SK-N-SH (cell line): ENCODE results near the gene ALKBH1. TPM values are rescaled to one million over a fixed set of nuclear protein-coding genes. Genes with fewer than 3 reads are reported as not detected.

ENCODE experiments used
- CTCF ChIA-PET: fragments of 300-600, 350-600 bp; formaldehyde crosslinking; extraction: SDS; loops from one replicate; lab custom pipeline; 2021; lab: Yijun Ruan, JAX
- POLR2A ChIA-PET: fragments of 350-600 bp; sonication (Branson Sonifier 250); formaldehyde crosslinking; extraction: SDS; loops from one replicate; lab custom pipeline; 2020; ENCODE audit warnings: antibody characterized with exemption, inconsistent platforms; lab: Yijun Ruan, JAX
- DNase-seq: peaks from one replicate; pipeline ENCODE4 v3.0.0; 2012
- H2AFZ ChIP-seq: fragments of 200-600 bp; sonication (generic); 2 replicates; pipeline ENCODE4 v1.8.1; 2016; ENCODE audit warnings: antibody characterized with exemption, mild to moderate bottlenecking, low read depth
- H3F3A ChIP-seq: fragments of 200-600 bp; sonication (generic); replicated peaks from 2 replicates; pipeline ENCODE3; 2016; ENCODE audit warnings: antibody characterized with exemption, mild to moderate bottlenecking; ENCODE audit not compliant: insufficient read depth
- H3K27ac ChIP-seq, 2 experiments: fragments of 200-500 bp in 1 of 2; fragments of 200-600 bp in 1 of 2; sonication (Bioruptor generic) in 1 of 2; sonication (generic), shearing (Covaris generic) in 1 of 2; 2 replicates each; pipeline versions ENCODE4 v1.5.1 to v1.6.1; 2014 to 2016; ENCODE audit warnings: low read depth in 2 of 2, inconsistent platforms in 1 of 2, low read length in 1 of 2, mild to moderate bottlenecking in 1 of 2, mixed read lengths in 1 of 2
- H3K27me3 ChIP-seq: fragments of 200-600 bp; sonication (generic), shearing (Covaris generic); 2 replicates; pipeline ENCODE4 v1.6.1; 2016; ENCODE audit warnings: mixed run types; ENCODE audit not compliant: insufficient read depth
- H3K36me3 ChIP-seq, 2 experiments: fragments of 200-500 bp in 1 of 2; fragments of 200-600 bp in 1 of 2; sonication (Bioruptor generic) in 1 of 2; sonication (generic) in 1 of 2; replicated peaks in 1 of 2; 2 replicates each; pipeline versions ENCODE3 to v1.5.1; 2014 to 2016; ENCODE audit warnings: low read length in 1 of 2, mild to moderate bottlenecking in 1 of 2; ENCODE audit not compliant: insufficient read depth in 2 of 2, control insufficient read depth in 1 of 2
- H3K4me1 ChIP-seq, 2 experiments: fragments of 200-500 bp in 1 of 2; fragments of 200-600 bp in 1 of 2; sonication (Bioruptor generic) in 1 of 2; sonication (generic), shearing (Covaris generic) in 1 of 2; 2 replicates each; pipeline versions ENCODE4 v1.5.1 to v1.6.1; 2014 to 2016; ENCODE audit warnings: low read depth in 1 of 2, low read length in 1 of 2, mixed run types in 1 of 2; ENCODE audit not compliant: insufficient read depth in 2 of 2, control insufficient read depth in 1 of 2
- H3K4me2 ChIP-seq: fragments of 200-600 bp; sonication (generic), shearing (Covaris generic); 2 replicates; pipeline ENCODE4 v1.6.1; 2017; ENCODE audit warnings: mixed run types
- H3K4me3 ChIP-seq, 2 experiments: fragments of 200-500 bp in 1 of 2; fragments of 200-600 bp in 1 of 2; sonication (Bioruptor generic) in 1 of 2; sonication (generic), shearing (Covaris generic) in 1 of 2; 2 replicates each; pipeline versions ENCODE4 v1.5.1 to v1.8.1; 2014 to 2016; ENCODE audit warnings: low read depth in 2 of 2, inconsistent platforms in 1 of 2, low read length in 1 of 2, mild to moderate bottlenecking in 1 of 2, mixed read lengths in 1 of 2, moderate library complexity in 1 of 2
- H3K79me2 ChIP-seq: fragments of 200-600 bp; sonication (generic); 2 replicates; pipeline ENCODE4 v1.8.1; 2017; ENCODE audit warnings: mild to moderate bottlenecking; ENCODE audit not compliant: insufficient read depth
- H3K9ac ChIP-seq: fragments of 200-600 bp; sonication (generic); 2 replicates; pipeline ENCODE4 v1.6.1; 2017; ENCODE audit warnings: mixed run types
- H3K9me2 ChIP-seq: fragments of 200-600 bp; sonication (generic); 2 replicates; pipeline ENCODE4 v1.6.1; 2017; ENCODE audit warnings: mixed run types
- H3K9me3 ChIP-seq: fragments of 200-600 bp; sonication (generic); 2 replicates; pipeline ENCODE4 v1.6.1; 2017; ENCODE audit warnings: mixed run types, mild to moderate bottlenecking, moderate library complexity
- H4K20me1 ChIP-seq: fragments of 200-600 bp; sonication (generic); 2 replicates; pipeline ENCODE4 v1.6.1; 2017; ENCODE audit warnings: mild to moderate bottlenecking, mixed run types; ENCODE audit not compliant: insufficient read depth
- CHD2 ChIP-seq: fragments of 150-350 bp; IDR thresholded peaks from 2 replicates; pipeline ENCODE4 v1.6.1; 2018; ENCODE audit warnings: low read length; ENCODE audit not compliant: partially characterized antibody
- EP300 ChIP-seq, 2 experiments: IDR thresholded peaks; 2 replicates each; pipeline versions ENCODE4 v1.4.0 to v1.6.1; 2012; ENCODE audit warnings: borderline replicate concordance in 1 of 2, low read depth in 1 of 2, low read length in 1 of 2
- FOSL2 ChIP-seq: IDR thresholded peaks from 2 replicates; pipeline ENCODE4 v1.4.0; 2012; ENCODE audit warnings: low read depth, mild to moderate bottlenecking, moderate library complexity, borderline replicate concordance
- FOXM1 ChIP-seq: IDR thresholded peaks from 2 replicates; pipeline ENCODE4 v1.4.0; 2012; ENCODE audit warnings: low read depth, mild to moderate bottlenecking
- GATA2 ChIP-seq: sonication (generic); formaldehyde crosslinking; IDR thresholded peaks from 2 replicates; pipeline ENCODE4 v1.5.0; 2020; ENCODE audit warnings: mild to moderate bottlenecking, missing genetic modification reagents
- IRF3 ChIP-seq: fragments of 150-350 bp; IDR thresholded peaks from 2 replicates; pipeline ENCODE4 v1.6.1; 2016; ENCODE audit warnings: mild to moderate bottlenecking, low read depth, low read length
- MAX ChIP-seq: IDR thresholded peaks from 2 replicates; pipeline ENCODE4 v1.4.0; 2012; ENCODE audit warnings: low read depth
- MEF2A ChIP-seq: IDR thresholded peaks from 2 replicates; pipeline ENCODE4 v1.4.0; 2012; ENCODE audit warnings: low read depth, borderline replicate concordance
- MXI1 ChIP-seq: IDR thresholded peaks from 2 replicates; pipeline ENCODE4 v1.6.1; 2012; ENCODE audit warnings: mild to moderate bottlenecking, low read depth, low read length, improper control_type of control experiment
- NFIC ChIP-seq: IDR thresholded peaks from 2 replicates; pipeline ENCODE4 v1.4.0; 2012; ENCODE audit warnings: borderline replicate concordance
- NRF1 ChIP-seq: IDR thresholded peaks from 2 replicates; pipeline ENCODE4 v1.6.1; 2012; ENCODE audit warnings: low read depth, mild to moderate bottlenecking, low read length
- RAD21 ChIP-seq: IDR thresholded peaks from 2 replicates; pipeline ENCODE4 v1.6.1; 2012; ENCODE audit warnings: mild to moderate bottlenecking, low read length
- RCOR1 ChIP-seq: fragments of 150-350 bp; IDR thresholded peaks from 2 replicates; pipeline ENCODE4 v1.6.1; 2017; ENCODE audit warnings: antibody characterized with exemption, low read length
- REST ChIP-seq: IDR thresholded peaks from 2 replicates; pipeline ENCODE4 v1.6.1; 2012; ENCODE audit warnings: mild to moderate bottlenecking, low read depth, low read length, moderate library complexity
- RFX5 ChIP-seq: IDR thresholded peaks from 2 replicates; pipeline ENCODE4 v1.6.1; 2012; ENCODE audit warnings: mild to moderate bottlenecking, improper control_type of control experiment, low read length
- TAF1 ChIP-seq: IDR thresholded peaks from 2 replicates; pipeline ENCODE4 v1.6.1; 2012; ENCODE audit warnings: low read depth, mild to moderate bottlenecking, low read length, moderate library complexity, borderline replicate concordance
- TCF12 ChIP-seq: IDR thresholded peaks from 2 replicates; pipeline ENCODE4 v1.4.0; 2012
- USF2 ChIP-seq: fragments of 150-350 bp; IDR thresholded peaks from 2 replicates; pipeline ENCODE4 v1.6.1; 2017; ENCODE audit warnings: antibody characterized with exemption, low read length, low read depth, borderline replicate concordance
- ZBTB33 ChIP-seq: IDR thresholded peaks from 2 replicates; pipeline ENCODE4 v1.4.0; 2012; ENCODE audit warnings: low read depth, borderline replicate concordance
- WGBS: methylation state at CpG from one replicate; pipeline ENCODE4 v1.1.6; 2017; ENCODE audit warnings: low lambda C conversion rate; 5-methylcytosine and 5-hydroxymethylcytosine counted together
- polyA plus RNA-seq, 3 experiments: library from polyadenylated mRNA; depleted of rRNA; stranded (reverse); fragments of >200 nt; gene quantifications; 2 replicates each; pipeline ENCODE4 v1.2.3, GENCODE V29; 2012

The ALKBH1 gene
- polyA plus RNA-seq, 1 of the 3 experiments (the other 2 are of a cell fraction): 10.7 TPM

GRCh38 chr14:77648520-77649200 lies 59.2 kb downstream of the ALKBH1 start:
- Histone ChIP-seq H3K9ac (no peak overlapping the region), H3F3A (no peaks in the 10 kb centered on the region), H3K27me3 (no peaks in the 10 kb centered on the region), H3K4me2 (no peak overlapping the region), H3K4me3 (no peak overlapping the region), H3K36me3 (no peaks in the 10 kb centered on the region), H3K4me1 (no peaks in the 10 kb centered on the region), H2AFZ (no peak overlapping the region), H4K20me1 (no peaks in the 10 kb centered on the region), H3K27ac (no peak overlapping the region), H3K9me2 (no peaks in the 10 kb centered on the region), H3K9me3 (no peaks in the 10 kb centered on the region), H3K79me2 (no peaks in the 10 kb centered on the region)
- no peak for DNase-seq
- 13% methylated on average over 2 of the region's 2 CpGs for WGBS
- ChIA-PET CTCF (no interaction called here), POLR2A (no interaction called here)
- no peak for TF ChIP-seq TCF12
- TF ChIP-seq ZBTB33: no peak
- TF ChIP-seq NFIC: no peak
- TF ChIP-seq USF2: no peak
- no peak for TF ChIP-seq NRF1
- TF ChIP-seq RAD21: no peak
- TF ChIP-seq REST: no peak
- TF ChIP-seq EP300 (IDR thresholded peaks at IDR 0.05; ENCODE audit: borderline replicate concordance in 1 of 2, low read depth in 1 of 2, low read length in 1 of 2): no peak
- no peak for TF ChIP-seq GATA2 (CRISPR knock-in tag)
- no peak for TF ChIP-seq MXI1
- TF ChIP-seq RFX5: no peak
- no peak for TF ChIP-seq CHD2
- no peak for TF ChIP-seq RCOR1
- no peak for TF ChIP-seq IRF3
- TF ChIP-seq FOSL2: no peak
- no peak for TF ChIP-seq TAF1
- TF ChIP-seq MAX: no peak
- TF ChIP-seq MEF2A: no peak
- no peak for TF ChIP-seq FOXM1
